ENCODE measurements around the gene MIA. TPM values are rescaled to one million over a fixed set of nuclear protein-coding genes. Genes with fewer than 3 reads are reported as not detected.
A peak's percentile ranks its signal among the peaks of the same experiment; 100 is the strongest.

MIA gene
- total and polyA plus RNA-seq, 2 of the 4 experiments (the other 2 are of a cell fraction): 0.44 TPM; not detected in 1

DNA sequence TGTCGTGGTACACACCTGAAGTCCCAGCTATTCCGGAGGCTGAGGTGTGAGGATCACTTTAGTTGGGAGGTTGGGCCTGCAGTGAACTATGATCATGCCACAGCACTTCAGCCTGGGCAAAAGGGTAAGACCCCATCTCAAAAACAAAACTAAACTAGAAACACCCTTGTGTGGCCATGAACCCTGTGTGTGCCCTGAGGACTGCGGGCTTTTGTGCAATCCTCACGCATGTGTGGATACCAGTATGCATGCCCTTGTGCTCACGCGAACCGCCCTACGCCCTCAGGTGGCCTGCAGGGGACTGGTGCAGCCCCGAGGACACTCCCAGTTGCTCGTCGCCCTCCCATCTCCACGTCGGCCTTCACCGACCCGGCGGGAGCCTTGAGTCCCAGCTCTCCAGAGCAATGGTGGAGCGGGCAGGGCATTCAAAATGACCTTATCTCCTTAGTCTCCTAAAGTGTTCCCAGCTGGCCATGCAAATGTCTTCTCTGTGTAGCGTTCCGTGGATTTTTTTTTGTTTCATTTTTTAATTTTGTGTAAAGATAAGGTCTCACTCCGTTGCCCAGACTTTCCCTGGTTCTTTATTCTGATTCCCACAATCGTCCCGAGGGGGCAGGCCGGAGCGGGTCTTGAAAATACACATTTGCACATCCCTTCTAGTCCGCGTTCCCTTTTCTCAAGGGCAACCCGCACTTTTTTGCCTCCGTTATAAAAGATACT is 22.8 kb downstream of the MIA start:
- H3K27me3 ChIP-seq (ENCODE audit: control insufficient read depth, insufficient read depth, low read length): no peaks in the 10 kb centered on the region
- H3K14ac ChIP-seq (replicated peaks; ENCODE audit: low read depth, low read length): peak overlapping the region; percentile 67
- peak overlapping the region; percentile 47 for H3K27ac ChIP-seq (ENCODE audit: insufficient read depth, low read length)
- POLR2A ChIA-PET (ENCODE audit: unreplicated experiment): interaction anchor here (1.0 kb wide), 1 partner anchor 21 kb away, joined by 8 read pairs; the partner anchor contains the start of gene RAB4B
- H2BK5ac ChIP-seq (ENCODE audit: low read depth, low read length, poor library complexity, severe bottlenecking): peak overlapping the region; percentile 57
- WGBS, 2 experiments (ENCODE audit: extremely low coverage in 2 of 2, insufficient read length in 1 of 2): 27% methylated on average over 6 of the region's 28 CpGs; no CpG with 5 or more reads in 1 of the 2 experiments
- H4K8ac ChIP-seq (ENCODE audit: low read depth in 2 of 2, low read length in 2 of 2): peak overlapping the region; percentile 49 to 67; a peak in 3 of 4 replicates
- no peak overlapping the region for H2BK20ac ChIP-seq (ENCODE audit: low read depth, low read length)
- intact Hi-C loops (cut with micrococcal nuclease): loop anchor here (5.0 kb wide), 2 partner anchors 46 to 81 kb away; partner anchors contain the start of genes ACTMAP, COQ8B, ITPKC and SNRPA
- in situ Hi-C loops (cut with MboI; ENCODE audit: low sequenced_read_pairs): no loop called here
- H4K5ac ChIP-seq (ENCODE audit: low read depth, low read length): peak overlapping the region; percentile 39
- H2AK5ac ChIP-seq (ENCODE audit: low read depth, low read length): peak overlapping the region; percentile 50; the same call in 1 of the 2 replicates
- CTCF ChIA-PET: interaction anchor here (0.6 to 1.1 kb wide), 4 partner anchors 9 to 47 kb away, joined by 3 read pairs; partner anchors contain the start of genes ACTMAP and SNRPA
- H4K91ac ChIP-seq (ENCODE audit: insufficient read depth, low read depth, low read length): peak overlapping the region; percentile 43
- BruUV-seq (replicated peaks): no TSS peak
- H3K4me3 ChIP-seq (ENCODE audit: insufficient read depth, low read depth, low read length): peak overlapping the region; percentile 55
- peaks cover 23% of the 10 kb centered on the region for H3K36me3 ChIP-seq (ENCODE audit: control insufficient read depth, insufficient read depth, low read length)
- H3K4ac ChIP-seq (ENCODE audit: low read depth, low read length): peak overlapping the region; percentile 61
- peak overlapping the region; percentile 88 for H2AFZ ChIP-seq (replicated peaks; ENCODE audit: low read length, poor library complexity)
- peak overlapping the region; percentile 23; the same call in 1 of the 2 replicates for H2BK120ac ChIP-seq (ENCODE audit: low read depth, low read length)
- dilution Hi-C loops (cut with HindIII; ENCODE audit: low sequenced_read_pairs, unreplicated experiment): no loop called here
- peaks cover 28% of the 10 kb centered on the region for H3K4me1 ChIP-seq (ENCODE audit: control insufficient read depth, insufficient read depth, low read length)
- H3K23ac ChIP-seq (ENCODE audit: low read depth, low read length): peak overlapping the region; percentile 68
- H3K9me1 ChIP-seq (ENCODE audit: insufficient read depth, low read length): peaks cover 24% of the 10 kb centered on the region
- peak overlapping the region; percentile 83 for H3K4me2 ChIP-seq (ENCODE audit: low read depth, low read length)
- H3K9ac ChIP-seq (ENCODE audit: low read depth, low read length): peak overlapping the region; percentile 58
- H3K9me3 ChIP-seq (ENCODE audit: control insufficient read depth, insufficient read depth, low read length): no peaks in the 10 kb centered on the region
- H4K20me1 ChIP-seq (ENCODE audit: insufficient read depth, low read length): peaks cover 34% of the 10 kb centered on the region
- DNase-seq (peak; percentile 23), ATAC-seq (ENCODE audit: low read depth) (peak; percentile 13)
- peak overlapping the region; percentile 73 for H2AK9ac ChIP-seq (replicated peaks; ENCODE audit: low read depth, low read length, poor library complexity)
- peaks cover 4 to 43% of the 10 kb centered on the region in 2 experiments; a peak in 3 of 4 replicates for H3K79me1 ChIP-seq (ENCODE audit: low read depth in 1 of 2, low read length in 2 of 2)
- peak overlapping the region; percentile 54 for H3K56ac ChIP-seq (ENCODE audit: extremely low read depth, insufficient read depth, low read length)
- peak overlapping the region; percentile 30; the same call in 1 of the 3 replicates for H2BK15ac ChIP-seq (ENCODE audit: low read depth, low read length)
- H3K18ac ChIP-seq (ENCODE audit: low read depth, low read length): peak overlapping the region; percentile 27
- TF ChIP-seq POLR2A (IDR thresholded peaks at IDR 0.05; ENCODE audit: low read depth, low read length) (no peak), NFE2L2 (IDR thresholded peaks at IDR 0.05; ENCODE audit: low read depth, low read length) (no peak), CEBPB (IDR thresholded peaks at IDR 0.05; ENCODE audit: low read depth, low read length) (no peak), MAZ (IDR thresholded peaks at IDR 0.05; ENCODE audit: borderline replicate concordance, low read depth, low read length) (no peak), MAFK (IDR thresholded peaks at IDR 0.05; ENCODE audit: low read depth, low read length) (no peak), ELK1 (IDR thresholded peaks at IDR 0.05; ENCODE audit: borderline replicate concordance, low read depth, low read length) (no peak), FOS (IDR thresholded peaks at IDR 0.05; ENCODE audit: low read depth, low read length) (no peak), MXI1 (IDR thresholded peaks at IDR 0.05; ENCODE audit: borderline replicate concordance, low read depth, low read length) (no peak), RCOR1 (IDR thresholded peaks at IDR 0.05; ENCODE audit: insufficient replicate concordance, low read length) (no peak), BHLHE40 (IDR thresholded peaks at IDR 0.05; ENCODE audit: low read depth, low read length) (no peak), RFX5 (IDR thresholded peaks at IDR 0.05; ENCODE audit: low read depth, low read length) (no peak), USF2 (IDR thresholded peaks at IDR 0.05; ENCODE audit: low read depth, low read length) (no peak), CHD1 (IDR thresholded peaks at IDR 0.05; ENCODE audit: low read depth, low read length) (0 out of 2 replicates have a peak, but pooled peaks have one; percentile 5)
- TF ChIP-seq, protein P1, sequence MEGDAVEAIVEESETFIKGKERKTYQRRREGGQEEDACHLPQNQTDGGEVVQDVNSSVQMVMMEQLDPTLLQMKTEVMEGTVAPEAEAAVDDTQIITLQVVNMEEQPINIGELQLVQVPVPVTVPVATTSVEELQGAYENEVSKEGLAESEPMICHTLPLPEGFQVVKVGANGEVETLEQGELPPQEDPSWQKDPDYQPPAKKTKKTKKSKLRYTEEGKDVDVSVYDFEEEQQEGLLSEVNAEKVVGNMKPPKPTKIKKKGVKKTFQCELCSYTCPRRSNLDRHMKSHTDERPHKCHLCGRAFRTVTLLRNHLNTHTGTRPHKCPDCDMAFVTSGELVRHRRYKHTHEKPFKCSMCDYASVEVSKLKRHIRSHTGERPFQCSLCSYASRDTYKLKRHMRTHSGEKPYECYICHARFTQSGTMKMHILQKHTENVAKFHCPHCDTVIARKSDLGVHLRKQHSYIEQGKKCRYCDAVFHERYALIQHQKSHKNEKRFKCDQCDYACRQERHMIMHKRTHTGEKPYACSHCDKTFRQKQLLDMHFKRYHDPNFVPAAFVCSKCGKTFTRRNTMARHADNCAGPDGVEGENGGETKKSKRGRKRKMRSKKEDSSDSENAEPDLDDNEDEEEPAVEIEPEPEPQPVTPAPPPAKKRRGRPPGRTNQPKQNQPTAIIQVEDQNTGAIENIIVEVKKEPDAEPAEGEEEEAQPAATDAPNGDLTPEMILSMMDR (conservative IDR thresholded peaks at IDR 0.05; ENCODE audit: low read depth, low read length): peak; percentile 47
